OCI-LY3 (cell line): Measurements from ENCODE around the gene TNFRSF19.

Experiments used
- H2AFZ ChIP-seq: fragments of 200-600, 300-600 bp; shearing (Covaris generic); 2 replicates; pipeline ENCODE4 v1.6.0; 2014; ENCODE audit warnings: antibody characterized with exemption, low read depth, low read length
- H3K27ac ChIP-seq: fragments of 200-600, 300-600 bp; sonication (generic); 2 replicates; pipeline ENCODE4 v1.5.1; 2014; ENCODE audit warnings: mild to moderate bottlenecking, low read length, moderate library complexity, mixed read lengths
- H3K27me3 ChIP-seq: fragments of 200-600, 300-600 bp; sonication (generic); 2 replicates; pipeline ENCODE4 v1.6.1; 2014; ENCODE audit warnings: low read depth, low read length, mixed read lengths
- H3K36me3 ChIP-seq: fragments of 200-600, 300-600 bp; sonication (generic); replicated peaks from 2 replicates; pipeline ENCODE3; 2014; ENCODE audit warnings: low read depth, low read length, mixed read lengths
- H3K4me1 ChIP-seq: fragments of 300-600, 200-600 bp; sonication (generic); 2 replicates; pipeline ENCODE4 v1.6.1; 2014; ENCODE audit warnings: low read length, mixed read lengths
- H3K4me2 ChIP-seq: fragments of 200-600, 300-600 bp; sonication (generic); 2 replicates; pipeline ENCODE4 v1.6.1; 2014; ENCODE audit warnings: low read length, mixed read lengths
- H3K4me3 ChIP-seq: fragments of 300-600, 200-600 bp; sonication (generic); 2 replicates; pipeline ENCODE4 v1.5.1; 2014; ENCODE audit warnings: antibody characterized with exemption, mild to moderate bottlenecking, low read length, moderate library complexity
- H3K79me2 ChIP-seq: fragments of 300-600, 200-600 bp; shearing (Covaris generic); 2 replicates; pipeline ENCODE4 v1.6.1; 2014; ENCODE audit warnings: mild to moderate bottlenecking, low read length, mixed read lengths
- H3K9ac ChIP-seq: fragments of 300-600, 200-600 bp; shearing (Covaris generic); 2 replicates; pipeline ENCODE4 v1.6.0; 2014; ENCODE audit warnings: mild to moderate bottlenecking, low read length, moderate library complexity
- H3K9me3 ChIP-seq: fragments of 200-600, 300-600 bp; shearing (Covaris generic); 2 replicates; pipeline ENCODE4 v1.6.1; 2014; ENCODE audit warnings: low read length, mixed read lengths; ENCODE audit not compliant: insufficient read depth
- H4K20me1 ChIP-seq: fragments of 200-600, 300-600 bp; sonication (generic); 2 replicates; pipeline ENCODE4 v1.6.1; 2016; ENCODE audit warnings: low read length, mixed read lengths; ENCODE audit not compliant: insufficient read depth
- EZH2phosphoT487 ChIP-seq: fragments of 200-600 bp; shearing (Covaris generic); IDR thresholded peaks from 2 replicates; pipeline ENCODE4 v1.6.1; 2018; ENCODE audit warnings: antibody characterized with exemption, mixed run types, low read depth
- TF ChIP-seq, protein P1 (sequence below): fragments of 200-600, 300-600 bp; sonication (generic); IDR thresholded peaks from 2 replicates; pipeline ENCODE4 v1.5.1; 2014; ENCODE audit warnings: antibody characterized with exemption, low read length, low read depth

TNFRSF19 gene

DNA sequence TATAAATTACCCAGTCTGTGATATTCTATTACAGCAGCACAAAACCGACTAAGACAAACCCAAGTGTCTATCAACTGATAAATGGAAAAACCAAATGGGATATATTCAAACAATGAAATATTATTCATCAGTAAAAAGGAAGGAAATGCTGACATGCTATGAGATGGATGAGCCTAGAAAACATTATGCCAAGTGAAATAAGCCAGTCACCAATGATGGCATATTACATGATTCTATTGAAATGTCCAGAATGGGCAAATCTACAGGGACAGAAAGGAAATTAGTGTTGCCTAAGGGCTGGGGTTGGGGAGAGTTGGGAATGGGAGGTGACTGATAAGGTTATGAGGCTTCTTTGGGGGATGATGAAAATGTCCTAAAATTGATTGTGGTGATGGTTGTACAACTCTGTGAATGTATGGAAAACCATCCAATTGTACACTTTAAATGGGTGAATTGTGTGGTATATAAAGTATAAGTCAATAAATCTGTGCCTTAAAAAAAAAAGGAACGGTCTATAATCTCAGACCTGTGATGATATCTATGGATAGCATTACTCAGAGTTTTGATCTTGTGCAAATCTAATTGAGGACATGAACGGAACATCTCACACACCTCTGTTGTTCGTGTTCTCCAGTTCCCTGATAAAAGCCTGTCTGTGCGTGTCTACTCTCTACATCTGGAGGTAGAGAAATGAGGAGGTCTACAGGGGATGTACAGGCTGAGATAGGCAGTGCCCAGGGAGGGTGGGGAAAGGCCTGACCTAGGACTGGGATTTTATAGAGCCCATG is 49.0 kb downstream of the TNFRSF19 start:
- H3K4me2 ChIP-seq = no peak overlapping the region
- no peak overlapping the region for H3K4me3 ChIP-seq
- H3K27me3 ChIP-seq = peaks cover 26% of the 10 kb centered on the region
- H3K9me3 ChIP-seq = no peaks in the 10 kb centered on the region
- H3K36me3 ChIP-seq = no peaks in the 10 kb centered on the region
- no peak overlapping the region for H2AFZ ChIP-seq
- no peak overlapping the region for H3K9ac ChIP-seq
- TF ChIP-seq, protein P1, sequence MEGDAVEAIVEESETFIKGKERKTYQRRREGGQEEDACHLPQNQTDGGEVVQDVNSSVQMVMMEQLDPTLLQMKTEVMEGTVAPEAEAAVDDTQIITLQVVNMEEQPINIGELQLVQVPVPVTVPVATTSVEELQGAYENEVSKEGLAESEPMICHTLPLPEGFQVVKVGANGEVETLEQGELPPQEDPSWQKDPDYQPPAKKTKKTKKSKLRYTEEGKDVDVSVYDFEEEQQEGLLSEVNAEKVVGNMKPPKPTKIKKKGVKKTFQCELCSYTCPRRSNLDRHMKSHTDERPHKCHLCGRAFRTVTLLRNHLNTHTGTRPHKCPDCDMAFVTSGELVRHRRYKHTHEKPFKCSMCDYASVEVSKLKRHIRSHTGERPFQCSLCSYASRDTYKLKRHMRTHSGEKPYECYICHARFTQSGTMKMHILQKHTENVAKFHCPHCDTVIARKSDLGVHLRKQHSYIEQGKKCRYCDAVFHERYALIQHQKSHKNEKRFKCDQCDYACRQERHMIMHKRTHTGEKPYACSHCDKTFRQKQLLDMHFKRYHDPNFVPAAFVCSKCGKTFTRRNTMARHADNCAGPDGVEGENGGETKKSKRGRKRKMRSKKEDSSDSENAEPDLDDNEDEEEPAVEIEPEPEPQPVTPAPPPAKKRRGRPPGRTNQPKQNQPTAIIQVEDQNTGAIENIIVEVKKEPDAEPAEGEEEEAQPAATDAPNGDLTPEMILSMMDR = no peak
- TF ChIP-seq EZH2phosphoT487 = no peak
- H3K79me2 ChIP-seq = no peaks in the 10 kb centered on the region
- H4K20me1 ChIP-seq = no peaks in the 10 kb centered on the region
- no peak overlapping the region for H3K27ac ChIP-seq
- 0 out of 2 replicates have a peak, but pooled peaks cover 2% of the 10 kb centered on the region for H3K4me1 ChIP-seq

DNA sequence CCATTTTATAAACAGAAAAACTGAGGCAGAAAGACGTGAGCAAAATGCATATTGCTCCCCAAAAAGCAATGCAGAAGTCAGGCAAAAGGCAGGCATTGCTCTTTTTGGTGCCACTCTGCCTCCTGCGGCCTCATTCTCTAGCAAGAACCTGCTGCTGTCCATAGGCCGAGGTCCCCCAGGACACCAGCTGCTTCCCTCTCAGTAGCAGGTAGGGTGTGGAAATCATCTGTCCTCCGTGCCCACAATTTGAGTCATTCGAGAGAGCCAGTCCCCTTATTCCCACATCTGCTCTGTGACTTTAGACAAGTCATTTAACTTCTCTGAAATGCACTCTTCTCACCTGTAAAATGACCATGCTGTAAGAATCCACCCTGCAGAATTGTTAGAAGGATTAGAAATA is 50.0 kb downstream of the TNFRSF19 start:
- H2AFZ ChIP-seq = no peak overlapping the region
- H3K4me1 ChIP-seq = 0 out of 2 replicates have a peak, but pooled peaks cover 2% of the 10 kb centered on the region
- H3K9ac ChIP-seq = no peak overlapping the region
- no peaks in the 10 kb centered on the region for H3K9me3 ChIP-seq
- no peak overlapping the region for H3K4me3 ChIP-seq
- no peaks in the 10 kb centered on the region for H3K36me3 ChIP-seq
- H3K27ac ChIP-seq = no peak overlapping the region
- no peaks in the 10 kb centered on the region for H3K79me2 ChIP-seq
- TF ChIP-seq, protein P1 = no peak
- no peak for TF ChIP-seq EZH2phosphoT487
- H3K27me3 ChIP-seq = peaks cover 18% of the 10 kb centered on the region
- H4K20me1 ChIP-seq = no peaks in the 10 kb centered on the region
- H3K4me2 ChIP-seq = no peak overlapping the region

DNA sequence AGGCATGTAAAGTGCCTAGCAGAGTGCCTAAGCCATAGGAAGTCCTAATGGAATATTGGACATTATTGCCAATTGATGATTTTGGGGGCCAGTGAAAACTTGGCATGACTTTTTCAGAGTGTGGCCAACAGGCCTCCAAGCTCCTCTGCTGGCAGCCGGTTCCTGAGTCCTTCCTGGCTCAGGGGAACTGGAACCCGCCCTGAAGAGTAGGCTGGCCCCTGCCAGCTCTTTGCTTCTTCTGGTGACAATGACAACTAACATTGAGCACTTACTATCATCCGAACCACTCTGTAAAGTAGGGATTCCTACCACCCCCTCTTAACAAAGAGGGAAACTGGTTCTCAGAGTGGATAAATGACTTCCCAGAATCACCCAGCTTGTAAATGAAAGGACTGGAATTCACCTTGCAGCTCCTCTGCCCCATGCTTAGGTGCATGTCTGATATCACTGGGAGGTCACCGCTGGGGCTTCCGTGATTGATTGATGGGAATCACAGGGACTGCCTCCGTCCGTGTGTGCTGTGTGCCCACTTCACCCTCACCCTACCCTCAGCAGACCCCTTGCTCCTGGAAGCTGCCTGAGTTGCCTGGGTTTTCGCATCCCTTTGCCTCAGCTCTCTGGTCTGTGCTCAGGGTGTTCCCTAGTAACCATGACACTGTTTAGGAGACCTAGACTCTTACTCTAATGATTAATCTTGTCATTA is 50.6 kb downstream of the TNFRSF19 start:
- H3K27ac ChIP-seq = no peak overlapping the region
- H3K36me3 ChIP-seq = no peaks in the 10 kb centered on the region
- H3K27me3 ChIP-seq = peaks cover 12% of the 10 kb centered on the region; the same call in 1 of the 2 replicates
- 0 out of 2 replicates have a peak, but pooled peaks cover 2% of the 10 kb centered on the region for H3K4me1 ChIP-seq
- no peak overlapping the region for H3K4me2 ChIP-seq
- no peaks in the 10 kb centered on the region for H4K20me1 ChIP-seq
- H3K9me3 ChIP-seq = no peaks in the 10 kb centered on the region
- H2AFZ ChIP-seq = no peak overlapping the region
- H3K4me3 ChIP-seq = no peak overlapping the region
- no peaks in the 10 kb centered on the region for H3K79me2 ChIP-seq
- no peak for TF ChIP-seq EZH2phosphoT487
- TF ChIP-seq, protein P1 = no peak
- no peak overlapping the region for H3K9ac ChIP-seq

DNA sequence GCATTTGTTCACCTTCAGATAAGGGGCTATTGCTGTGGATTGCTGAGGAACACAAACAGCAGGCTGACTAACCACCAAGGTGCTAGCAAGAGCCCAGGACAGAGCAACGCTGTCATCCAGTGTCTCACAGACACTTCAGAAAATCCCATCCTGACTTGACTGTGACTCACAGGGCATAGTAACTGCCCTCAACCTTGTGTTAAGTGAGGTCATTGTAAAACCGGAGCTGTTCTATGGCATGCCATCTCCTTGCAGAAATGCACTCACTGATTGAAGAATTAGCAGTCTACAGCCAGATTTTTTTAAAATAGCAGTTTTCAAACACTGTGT is 51.1 kb downstream of the TNFRSF19 start:
- TF ChIP-seq, protein P1 = no peak
- no peak for TF ChIP-seq EZH2phosphoT487
- H3K27ac ChIP-seq = no peak overlapping the region
- no peaks in the 10 kb centered on the region for H3K36me3 ChIP-seq
- H3K4me2 ChIP-seq = no peak overlapping the region
- 0 out of 2 replicates have a peak, but pooled peaks cover 2% of the 10 kb centered on the region for H3K4me1 ChIP-seq
- no peak overlapping the region for H3K9ac ChIP-seq
- no peaks in the 10 kb centered on the region for H3K79me2 ChIP-seq
- H4K20me1 ChIP-seq = no peaks in the 10 kb centered on the region
- H3K9me3 ChIP-seq = no peaks in the 10 kb centered on the region
- no peak overlapping the region for H3K4me3 ChIP-seq
- no peak overlapping the region for H2AFZ ChIP-seq
- H3K27me3 ChIP-seq = peaks cover 9% of the 10 kb centered on the region; the same call in 1 of the 2 replicates
